GM12878 (cell line): ENCODE measurements around the gene ACTRT3. TPM values are rescaled to one million over a fixed set of nuclear protein-coding genes. Genes with fewer than 3 reads are reported as not detected.

Source experiments
- BACH1 ChIP-seq: fragments of 450-650 bp; IDR thresholded peaks from 2 replicates; pipeline ENCODE4 v1.6.1; 2017; ENCODE audit warnings: mild to moderate bottlenecking, borderline replicate concordance
- BHLHE40 ChIP-seq, 2 experiments: fragments of 450-650 bp in 1 of 2; IDR thresholded peaks; 2 replicates each; pipeline ENCODE4 v1.6.1; 2011 to 2017; ENCODE audit warnings: low read depth in 2 of 2, borderline replicate concordance in 1 of 2, improper control_type of control experiment in 1 of 2, low read length in 1 of 2, mild to moderate bottlenecking in 1 of 2
- CREB1 ChIP-seq: IDR thresholded peaks from 2 replicates; pipeline ENCODE4 v1.6.1; 2012; ENCODE audit warnings: low read depth, mild to moderate bottlenecking, inconsistent platforms
- DPF2 ChIP-seq: fragments of 450-650 bp; IDR thresholded peaks from 2 replicates; pipeline ENCODE4 v1.6.1; 2017; ENCODE audit warnings: mild to moderate bottlenecking
- E4F1 ChIP-seq: fragments of 450-650 bp; IDR thresholded peaks from 2 replicates; pipeline ENCODE4 v1.6.1; 2018; ENCODE audit warnings: borderline replicate concordance, mild to moderate bottlenecking; ENCODE audit not compliant: partially characterized antibody
- EED ChIP-seq: sonication (generic); IDR thresholded peaks from 2 replicates; pipeline ENCODE4 v1.6.1; 2016; ENCODE audit warnings: antibody characterized with exemption, low read depth
- FOXK2 ChIP-seq: fragments of 450-650 bp; IDR thresholded peaks from 2 replicates; pipeline ENCODE4 v1.6.1; 2017; ENCODE audit warnings: mild to moderate bottlenecking, moderate library complexity
- HCFC1 ChIP-seq: fragments of 150-350 bp; IDR thresholded peaks from 2 replicates; pipeline ENCODE4 v1.6.1; 2014; ENCODE audit warnings: low read length
- IKZF1 ChIP-seq: fragments of 450-650 bp; conservative IDR thresholded peaks from 2 replicates; pipeline ENCODE4 v1.6.1; 2017; ENCODE audit warnings: antibody characterized with exemption, mild to moderate bottlenecking
- IKZF2 ChIP-seq, 2 experiments: fragments of 450-650 bp; IDR thresholded peaks; 2 replicates each; pipeline ENCODE4 v1.6.1; 2017; ENCODE audit warnings: mild to moderate bottlenecking in 2 of 2, moderate library complexity in 2 of 2
- IRF3 ChIP-seq: fragments of 450-650 bp; IDR thresholded peaks from 2 replicates; pipeline ENCODE4 v1.6.1; 2014; ENCODE audit warnings: mild to moderate bottlenecking
- KDM1A ChIP-seq: fragments of 200-600 bp; sonication (generic); IDR thresholded peaks from 2 replicates; pipeline ENCODE4 v1.6.1; 2016; ENCODE audit warnings: borderline replicate concordance
- LARP7 ChIP-seq: fragments of 450-650 bp; IDR thresholded peaks from 2 replicates; pipeline ENCODE4 v1.6.1; 2017; ENCODE audit warnings: mild to moderate bottlenecking
- NR2C1 ChIP-seq: fragments of 450-650 bp; IDR thresholded peaks from 2 replicates; pipeline ENCODE4 v1.6.1; 2017; ENCODE audit warnings: antibody characterized with exemption, mild to moderate bottlenecking, moderate library complexity
- NR2F1 ChIP-seq: fragments of 450-650 bp; conservative IDR thresholded peaks from 2 replicates; pipeline ENCODE4 v1.6.1; 2017; ENCODE audit warnings: mild to moderate bottlenecking
- POLR2A ChIP-seq: IDR thresholded peaks from 2 replicates; pipeline ENCODE4 v1.6.1; 2011; ENCODE audit warnings: low read depth, mild to moderate bottlenecking, low read length
- RELA ChIP-seq: fragments of 450-650 bp; IDR thresholded peaks from 2 replicates; pipeline ENCODE4 v1.8.0; 2014; ENCODE audit warnings: borderline replicate concordance; ENCODE audit not compliant: partially characterized antibody
- SREBF2 ChIP-seq: IDR thresholded peaks from 2 replicates; pipeline ENCODE4 v1.6.1; 2012; ENCODE audit warnings: mild to moderate bottlenecking, low read length
- SUZ12 ChIP-seq: fragments of 200-600 bp; sonication (generic); IDR thresholded peaks from one replicate; pipeline ENCODE4 v1.6.1; 2018; ENCODE audit warnings: antibody characterized with exemption, mild to moderate bottlenecking; ENCODE audit not compliant: unreplicated experiment
- TAF1 ChIP-seq: IDR thresholded peaks from 2 replicates; pipeline ENCODE4 v1.6.1; 2011; ENCODE audit warnings: mild to moderate bottlenecking, low read depth, low read length, borderline replicate concordance
- TCF3 ChIP-seq: IDR thresholded peaks from 2 replicates; pipeline ENCODE4 v1.6.1; 2012; ENCODE audit warnings: low read depth, mild to moderate bottlenecking, low read length, borderline replicate concordance; ENCODE audit not compliant: insufficient read depth
- YY1 ChIP-seq: IDR thresholded peaks from 2 replicates; pipeline ENCODE4 v1.6.1; 2011; ENCODE audit warnings: low read depth, mild to moderate bottlenecking, low read length
- ZBED1 ChIP-seq: IDR thresholded peaks from 2 replicates; pipeline ENCODE4 v1.6.1; 2016; ENCODE audit warnings: borderline replicate concordance
- ZZZ3 ChIP-seq: IDR thresholded peaks from 2 replicates; pipeline ENCODE4 v1.6.1; 2011; ENCODE audit warnings: low read depth; ENCODE audit not compliant: control insufficient read depth, insufficient read length
- polyA plus RNA-seq, 11 experiments: library from polyadenylated mRNA; depleted of rRNA in 4 of 11; unstranded in 6 of 11; stranded (reverse) in 5 of 11; fragments of >200 nt; fragmentation: Nextera tagmentation in 4 of 11; fragmentation: Illumina TruSeq in 1 of 11; extraction: Ambion mirVana in 4 of 11; extraction: Trizol in 1 of 11; gene quantifications; 1 replicate in 1 of 11; 2 replicates in 10 of 11; pipeline versions ENCODE4 v1.2.1 to v1.2.3, GENCODE V29; 2011 to 2016; ENCODE audit warnings: inconsistent platforms in 2 of 11, missing spikeins in 2 of 11, low read depth in 1 of 11
- total RNA-seq, 4 experiments: library from RNA; depleted of rRNA in 3 of 4; stranded (reverse); fragments of >200 nt in 3 of 4; fragmentation: Illumina TruSeq in 1 of 4; extraction: Trizol in 1 of 4; gene quantifications; 2 replicates each; pipeline versions ENCODE4 v1.2.1 to v1.2.3, GENCODE V29; 2013 to 2021

Gene ACTRT3
- total and polyA plus RNA-seq, 10 of the 15 experiments (the other 5 are each of a cell fraction or from before 2014, with no cell fraction given), result 0.02 to 0.58 (median 0.11) TPM; not detected in 1

- TF ChIP-seq IRF3 (0 out of 2 replicates have a peak, but pooled peaks have one; percentile 5), SREBF2 (peak; percentile 33; the same call in 1 of the 2 replicates), POLR2A (peak; percentile 99), HCFC1 (no peak; the same call in 1 of the 2 replicates), YY1 (peak; percentile 97), EED (0 out of 2 replicates have a peak, but pooled peaks have one; percentile 15), ZZZ3 (no peak), BHLHE40 (IDR thresholded peaks at IDR 0.05; ENCODE audit: borderline replicate concordance in 1 of 2, low read depth in 2 of 2, low read length in 1 of 2) (peak; percentile 21 to 39; a peak in 2 of 4 replicates), FOXK2 (no peak), LARP7 (peak; percentile 50), IKZF2 (IDR thresholded peaks at IDR 0.05) (peak; percentile 32 to 42; a peak in 3 of 4 replicates), NR2C1 (no peak), SUZ12 (no peak), DPF2 (peak; percentile 69), KDM1A (no peak), E4F1 (no peak), IKZF1 (peak; percentile 69), TCF3 (peak; percentile 55; the same call in 1 of the 2 replicates), CREB1 (peak; percentile 95), BACH1 (peak; percentile 84), RELA (no peak), ZBED1 (peak; percentile 81; the same call in 1 of the 2 replicates), NR2F1 (0 out of 2 replicates have a peak, but pooled peaks have one; percentile 33), TAF1 (peak; percentile 77)
Observed at GRCh38 chr3:169772897-169773816, 3.8 kb upstream of the ACTRT3 start, which contains the start of gene MYNN (continued).
